ENCODE measurements around the gene CKAP2.
"Not testable (repeated sequence)": the region's sequence is repeated elsewhere in the genome, so short reads cannot be mapped to it uniquely, and the experiment has no call there.

DNA sequence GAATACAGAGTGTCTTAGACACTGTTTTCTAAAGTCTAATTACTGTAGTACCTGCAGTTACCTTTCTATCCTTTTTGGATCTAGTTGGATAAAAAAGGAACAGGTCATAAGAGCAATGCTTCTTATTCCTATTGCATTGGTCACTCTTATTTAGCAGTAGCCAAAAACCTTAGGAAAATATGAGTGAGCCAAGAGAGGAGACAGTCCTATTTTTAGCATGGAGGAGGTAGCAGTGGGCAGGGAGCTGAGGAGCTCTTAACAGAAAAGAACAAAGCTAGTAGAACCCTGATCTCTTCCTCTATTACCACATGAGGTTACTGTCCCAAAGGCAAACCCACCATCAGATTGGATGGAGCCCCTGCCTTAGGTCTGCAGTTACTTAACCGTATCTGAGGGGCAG is 50.6 kb downstream of the CKAP2 start:
- TF ChIP-seq, protein P1, sequence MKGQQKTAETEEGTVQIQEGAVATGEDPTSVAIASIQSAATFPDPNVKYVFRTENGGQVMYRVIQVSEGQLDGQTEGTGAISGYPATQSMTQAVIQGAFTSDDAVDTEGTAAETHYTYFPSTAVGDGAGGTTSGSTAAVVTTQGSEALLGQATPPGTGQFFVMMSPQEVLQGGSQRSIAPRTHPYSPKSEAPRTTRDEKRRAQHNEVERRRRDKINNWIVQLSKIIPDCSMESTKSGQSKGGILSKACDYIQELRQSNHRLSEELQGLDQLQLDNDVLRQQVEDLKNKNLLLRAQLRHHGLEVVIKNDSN (CRISPR knock-in tag; IDR thresholded peaks at IDR 0.05), result not testable (repeated sequence)
- not testable (repeated sequence) for TF ChIP-seq CBFB (CRISPR knock-in tag; IDR thresholded peaks at IDR 0.05; ENCODE audit: low read depth); TP53 (CRISPR knock-in tag; IDR thresholded peaks at IDR 0.05); ELF4 (CRISPR knock-in tag; IDR thresholded peaks at IDR 0.05; ENCODE audit: low read depth); ZNF396 (CRISPR knock-in tag; IDR thresholded peaks at IDR 0.05; ENCODE audit: borderline replicate concordance); SP1 (CRISPR knock-in tag; conservative IDR thresholded peaks at IDR 0.05); CREB1 (CRISPR knock-in tag; IDR thresholded peaks at IDR 0.05); ZNF263 (CRISPR knock-in tag; IDR thresholded peaks at IDR 0.05; ENCODE audit: low read depth); ZNF416 (CRISPR knock-in tag; IDR thresholded peaks at IDR 0.05); NR1H2 (CRISPR knock-in tag; IDR thresholded peaks at IDR 0.05)
- TF ChIP-seq, protein P2, sequence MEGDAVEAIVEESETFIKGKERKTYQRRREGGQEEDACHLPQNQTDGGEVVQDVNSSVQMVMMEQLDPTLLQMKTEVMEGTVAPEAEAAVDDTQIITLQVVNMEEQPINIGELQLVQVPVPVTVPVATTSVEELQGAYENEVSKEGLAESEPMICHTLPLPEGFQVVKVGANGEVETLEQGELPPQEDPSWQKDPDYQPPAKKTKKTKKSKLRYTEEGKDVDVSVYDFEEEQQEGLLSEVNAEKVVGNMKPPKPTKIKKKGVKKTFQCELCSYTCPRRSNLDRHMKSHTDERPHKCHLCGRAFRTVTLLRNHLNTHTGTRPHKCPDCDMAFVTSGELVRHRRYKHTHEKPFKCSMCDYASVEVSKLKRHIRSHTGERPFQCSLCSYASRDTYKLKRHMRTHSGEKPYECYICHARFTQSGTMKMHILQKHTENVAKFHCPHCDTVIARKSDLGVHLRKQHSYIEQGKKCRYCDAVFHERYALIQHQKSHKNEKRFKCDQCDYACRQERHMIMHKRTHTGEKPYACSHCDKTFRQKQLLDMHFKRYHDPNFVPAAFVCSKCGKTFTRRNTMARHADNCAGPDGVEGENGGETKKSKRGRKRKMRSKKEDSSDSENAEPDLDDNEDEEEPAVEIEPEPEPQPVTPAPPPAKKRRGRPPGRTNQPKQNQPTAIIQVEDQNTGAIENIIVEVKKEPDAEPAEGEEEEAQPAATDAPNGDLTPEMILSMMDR (IDR thresholded peaks at IDR 0.05), result not testable (repeated sequence)
- TF ChIP-seq, protein P3, sequence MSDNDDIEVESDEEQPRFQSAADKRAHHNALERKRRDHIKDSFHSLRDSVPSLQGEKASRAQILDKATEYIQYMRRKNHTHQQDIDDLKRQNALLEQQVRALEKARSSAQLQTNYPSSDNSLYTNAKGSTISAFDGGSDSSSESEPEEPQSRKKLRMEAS (CRISPR knock-in tag; IDR thresholded peaks at IDR 0.05), result not testable (repeated sequence)
- TF ChIP-seq, protein P4, sequence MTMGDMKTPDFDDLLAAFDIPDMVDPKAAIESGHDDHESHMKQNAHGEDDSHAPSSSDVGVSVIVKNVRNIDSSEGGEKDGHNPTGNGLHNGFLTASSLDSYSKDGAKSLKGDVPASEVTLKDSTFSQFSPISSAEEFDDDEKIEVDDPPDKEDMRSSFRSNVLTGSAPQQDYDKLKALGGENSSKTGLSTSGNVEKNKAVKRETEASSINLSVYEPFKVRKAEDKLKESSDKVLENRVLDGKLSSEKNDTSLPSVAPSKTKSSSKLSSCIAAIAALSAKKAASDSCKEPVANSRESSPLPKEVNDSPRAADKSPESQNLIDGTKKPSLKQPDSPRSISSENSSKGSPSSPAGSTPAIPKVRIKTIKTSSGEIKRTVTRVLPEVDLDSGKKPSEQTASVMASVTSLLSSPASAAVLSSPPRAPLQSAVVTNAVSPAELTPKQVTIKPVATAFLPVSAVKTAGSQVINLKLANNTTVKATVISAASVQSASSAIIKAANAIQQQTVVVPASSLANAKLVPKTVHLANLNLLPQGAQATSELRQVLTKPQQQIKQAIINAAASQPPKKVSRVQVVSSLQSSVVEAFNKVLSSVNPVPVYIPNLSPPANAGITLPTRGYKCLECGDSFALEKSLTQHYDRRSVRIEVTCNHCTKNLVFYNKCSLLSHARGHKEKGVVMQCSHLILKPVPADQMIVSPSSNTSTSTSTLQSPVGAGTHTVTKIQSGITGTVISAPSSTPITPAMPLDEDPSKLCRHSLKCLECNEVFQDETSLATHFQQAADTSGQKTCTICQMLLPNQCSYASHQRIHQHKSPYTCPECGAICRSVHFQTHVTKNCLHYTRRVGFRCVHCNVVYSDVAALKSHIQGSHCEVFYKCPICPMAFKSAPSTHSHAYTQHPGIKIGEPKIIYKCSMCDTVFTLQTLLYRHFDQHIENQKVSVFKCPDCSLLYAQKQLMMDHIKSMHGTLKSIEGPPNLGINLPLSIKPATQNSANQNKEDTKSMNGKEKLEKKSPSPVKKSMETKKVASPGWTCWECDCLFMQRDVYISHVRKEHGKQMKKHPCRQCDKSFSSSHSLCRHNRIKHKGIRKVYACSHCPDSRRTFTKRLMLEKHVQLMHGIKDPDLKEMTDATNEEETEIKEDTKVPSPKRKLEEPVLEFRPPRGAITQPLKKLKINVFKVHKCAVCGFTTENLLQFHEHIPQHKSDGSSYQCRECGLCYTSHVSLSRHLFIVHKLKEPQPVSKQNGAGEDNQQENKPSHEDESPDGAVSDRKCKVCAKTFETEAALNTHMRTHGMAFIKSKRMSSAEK (CRISPR knock-in tag; IDR thresholded peaks at IDR 0.05; ENCODE audit: borderline replicate concordance), result not testable (repeated sequence)
- TF ChIP-seq, protein P5, sequence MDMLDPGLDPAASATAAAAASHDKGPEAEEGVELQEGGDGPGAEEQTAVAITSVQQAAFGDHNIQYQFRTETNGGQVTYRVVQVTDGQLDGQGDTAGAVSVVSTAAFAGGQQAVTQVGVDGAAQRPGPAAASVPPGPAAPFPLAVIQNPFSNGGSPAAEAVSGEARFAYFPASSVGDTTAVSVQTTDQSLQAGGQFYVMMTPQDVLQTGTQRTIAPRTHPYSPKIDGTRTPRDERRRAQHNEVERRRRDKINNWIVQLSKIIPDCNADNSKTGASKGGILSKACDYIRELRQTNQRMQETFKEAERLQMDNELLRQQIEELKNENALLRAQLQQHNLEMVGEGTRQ (CRISPR knock-in tag; IDR thresholded peaks at IDR 0.05), result not testable (repeated sequence)
